GM21576 (cell line): ENCODE data around the gene MCTP1.
A peak's percentile ranks its signal among the peaks of the same experiment; 100 is the strongest.

Experiments
- ATAC-seq: cut with Tn5 transposase; IDR thresholded peaks from one replicate; pipeline ENCODE4 v1.9.1; 2021; ENCODE audit warnings: mild to moderate bottlenecking, moderate library complexity; ENCODE audit not compliant: unreplicated experiment

Gene MCTP1

GRCh38 chr5:94782383-94782782 is 502.5 kb downstream of the MCTP1 start:
- ATAC-seq = no peak

- ATAC-seq = no peak
Observed at GRCh38 chr5:94779684-94780083, 505.2 kb downstream of the MCTP1 start.

DNA sequence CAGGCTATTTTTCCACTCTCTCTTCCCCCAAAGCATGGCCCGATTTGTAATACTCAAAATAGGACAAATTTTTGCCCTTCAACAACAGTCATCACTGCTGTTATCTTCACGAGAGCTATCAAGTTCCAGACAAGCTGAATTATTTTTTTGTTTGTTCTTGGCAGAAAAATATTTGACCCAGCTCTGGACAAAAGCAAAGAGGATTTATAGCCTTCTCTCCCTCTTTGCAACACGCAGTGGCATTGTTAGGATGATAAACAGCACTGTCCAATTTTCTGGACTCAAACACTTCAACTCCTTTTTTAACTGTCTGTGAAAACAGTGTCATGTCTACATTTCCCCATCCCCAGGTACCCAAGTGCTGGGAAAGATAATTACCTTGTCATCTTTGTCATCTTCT is 506.2 kb downstream of the MCTP1 start:
- ATAC-seq = no peak

DNA sequence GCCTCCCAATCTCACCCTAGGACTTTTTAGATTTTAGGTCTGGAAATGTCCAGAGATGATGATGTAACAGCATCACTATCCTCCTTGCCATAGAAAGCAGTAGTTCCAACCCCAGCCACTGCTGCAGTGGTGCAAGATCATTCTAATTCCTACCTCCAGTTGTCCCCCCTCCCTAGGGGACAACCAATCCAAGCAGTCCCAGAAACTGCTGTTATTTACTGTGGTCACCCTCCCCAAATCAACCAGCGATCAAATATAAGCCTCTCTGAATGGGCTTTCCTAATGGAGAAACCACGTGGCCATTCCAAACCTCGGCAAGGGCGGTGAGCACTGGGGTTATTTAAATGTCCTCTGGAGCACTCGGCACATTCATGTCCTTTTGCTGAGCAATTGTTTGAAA is 506.6 kb downstream of the MCTP1 start:
- no peak for ATAC-seq

DNA sequence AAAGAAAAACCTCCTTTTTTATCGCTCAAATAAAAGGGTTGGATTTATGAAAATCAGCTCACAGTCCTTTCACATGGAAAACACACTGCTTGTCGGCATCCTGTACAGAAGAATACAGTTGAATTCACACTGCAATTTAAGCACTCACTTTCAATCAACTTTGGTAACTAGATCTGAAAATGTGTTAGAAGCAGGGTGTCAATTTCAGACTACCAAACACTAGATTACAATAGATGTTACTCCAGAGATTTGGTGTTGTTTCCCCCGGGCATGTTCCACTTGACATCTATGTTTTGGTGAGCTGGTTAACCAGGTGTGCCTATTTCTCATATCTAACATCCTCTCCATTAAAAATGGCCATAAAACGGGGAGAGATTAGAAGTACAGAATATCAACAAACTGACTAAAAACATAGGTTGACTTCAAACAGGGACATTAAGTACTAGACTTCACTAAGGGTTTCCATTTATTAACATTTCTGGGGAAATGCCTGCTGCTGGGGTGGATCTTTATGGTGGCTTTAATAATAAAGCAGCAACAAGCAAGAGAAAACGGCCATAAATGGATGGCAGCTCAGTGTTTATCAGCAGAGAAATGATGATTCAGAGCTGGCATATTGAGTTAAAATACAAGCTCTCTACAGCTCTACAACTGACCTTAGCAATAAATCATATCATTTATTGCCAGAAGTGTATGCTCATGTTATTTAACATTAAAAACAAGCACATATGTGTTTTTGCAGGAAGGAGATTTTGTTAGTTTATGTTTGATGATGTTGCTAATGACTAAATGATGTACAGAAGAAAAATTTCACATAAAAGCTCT is 507.6 kb downstream of the MCTP1 start:
- no peak for ATAC-seq

GRCh38 chr5:94776167-94776566 is 508.7 kb downstream of the MCTP1 start:
- no peak for ATAC-seq

DNA sequence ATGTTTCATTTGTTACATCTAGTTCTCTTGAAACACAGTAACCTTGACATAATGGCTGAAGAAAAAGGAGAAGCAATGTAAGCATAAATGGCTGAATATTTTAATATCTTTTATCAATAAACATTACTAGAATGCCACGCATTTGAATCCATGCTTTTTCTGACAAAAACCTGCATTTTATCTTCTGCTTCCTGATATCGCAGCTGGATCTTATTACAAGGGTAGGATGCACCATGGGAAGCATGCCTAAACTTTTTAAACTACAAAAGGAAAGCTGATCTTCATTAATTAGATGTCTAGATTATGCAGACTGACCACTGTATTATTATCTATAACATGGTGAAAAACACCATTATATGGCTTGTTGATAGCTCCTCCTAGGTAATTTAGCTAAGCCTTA is 509.8 kb downstream of the MCTP1 start:
- ATAC-seq = no peak

GRCh38 chr5:94771742-94772141 is 513.2 kb downstream of the MCTP1 start:
- ATAC-seq = no peak

GRCh38 chr5:94769996-94770395 is 514.9 kb downstream of the MCTP1 start:
- no peak for ATAC-seq

DNA sequence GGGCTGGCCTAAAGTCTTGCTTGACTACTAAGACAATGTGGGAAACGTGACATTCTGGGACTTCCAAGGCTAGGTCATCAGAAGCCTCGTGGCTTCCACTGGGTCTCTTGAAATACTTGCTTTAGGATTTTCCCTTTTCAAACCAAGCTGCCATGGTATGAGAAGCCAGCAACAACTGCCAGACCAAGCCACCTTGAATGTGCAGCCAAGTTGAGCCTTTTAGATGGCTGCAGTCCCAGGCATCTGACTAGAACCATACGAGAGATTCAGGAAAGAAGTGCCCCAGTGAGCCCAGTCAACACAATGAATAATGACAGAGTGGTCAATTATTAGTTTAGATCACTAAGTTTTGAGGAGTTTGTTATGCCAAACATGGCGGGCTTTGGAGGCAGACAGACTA is 523.1 kb downstream of the MCTP1 start:
- no peak for ATAC-seq

GRCh38 chr5:94761055-94761454 is 523.8 kb downstream of the MCTP1 start:
- no peak for ATAC-seq

- no peak for ATAC-seq
Observed at GRCh38 chr5:94759961-94760360, 524.9 kb downstream of the MCTP1 start.

GRCh38 chr5:94759022-94759421 is 525.9 kb downstream of the MCTP1 start:
- no peak for ATAC-seq

DNA sequence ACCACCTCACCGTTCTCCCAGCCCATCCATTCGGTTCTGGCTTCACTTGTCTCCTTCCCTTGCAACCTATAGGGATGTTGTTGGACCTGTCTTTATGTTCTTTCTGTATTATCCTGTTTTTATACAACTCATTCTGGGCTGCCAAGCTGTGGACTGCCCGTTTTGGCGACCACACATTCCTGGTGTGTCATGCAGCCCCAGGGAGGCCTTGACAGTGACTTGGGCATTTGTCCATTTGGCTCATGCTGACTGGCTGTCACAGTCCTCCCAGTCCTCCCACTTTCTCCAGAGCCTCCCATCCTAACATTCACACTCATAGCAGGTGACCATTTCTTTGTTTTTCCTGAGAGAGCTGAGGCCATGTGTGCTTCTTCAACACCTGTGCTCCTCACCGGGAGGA is 530.1 kb downstream of the MCTP1 start:
- ATAC-seq = no peak

- ATAC-seq = no peak
Observed at GRCh38 chr5:94751460-94751859, 533.4 kb downstream of the MCTP1 start.

DNA sequence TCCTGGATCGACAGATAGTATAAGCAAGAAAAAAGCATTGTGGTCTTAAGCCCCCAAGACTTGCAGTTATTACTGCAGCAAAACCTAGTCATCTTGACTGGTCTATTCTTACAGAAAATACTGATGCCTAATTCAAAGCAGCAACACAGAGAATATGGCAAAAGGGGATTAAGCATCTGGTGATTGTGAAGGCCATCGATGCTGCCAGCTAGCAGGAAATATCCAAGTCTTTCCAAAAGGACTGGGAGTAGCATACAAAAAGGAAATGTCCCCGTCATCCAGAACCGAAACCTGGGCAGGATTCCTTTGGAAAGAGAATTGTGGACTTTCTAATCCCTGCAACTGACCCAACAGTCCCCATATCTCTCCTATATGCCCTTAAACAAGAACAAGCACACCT is 534.2 kb downstream of the MCTP1 start:
- ATAC-seq = no peak

DNA sequence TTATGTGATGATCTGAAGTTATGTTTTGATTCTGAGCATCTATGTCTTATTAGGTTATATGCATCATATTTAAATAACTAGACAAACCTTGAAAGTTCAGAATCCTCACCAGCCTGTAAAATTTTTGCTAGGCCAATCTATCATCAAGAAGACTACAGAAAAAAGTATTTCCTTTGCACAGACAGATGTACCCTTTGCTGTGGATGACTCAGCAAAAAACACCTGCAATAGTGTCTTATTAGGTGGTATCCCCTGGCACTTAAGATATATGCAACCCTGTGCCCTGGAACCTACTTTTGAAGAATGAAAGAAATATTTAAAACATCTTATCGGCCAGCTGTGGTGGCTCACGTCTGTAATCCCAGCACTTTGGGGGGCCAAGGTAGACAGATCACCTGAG is 535.9 kb downstream of the MCTP1 start:
- ATAC-seq = no peak

DNA sequence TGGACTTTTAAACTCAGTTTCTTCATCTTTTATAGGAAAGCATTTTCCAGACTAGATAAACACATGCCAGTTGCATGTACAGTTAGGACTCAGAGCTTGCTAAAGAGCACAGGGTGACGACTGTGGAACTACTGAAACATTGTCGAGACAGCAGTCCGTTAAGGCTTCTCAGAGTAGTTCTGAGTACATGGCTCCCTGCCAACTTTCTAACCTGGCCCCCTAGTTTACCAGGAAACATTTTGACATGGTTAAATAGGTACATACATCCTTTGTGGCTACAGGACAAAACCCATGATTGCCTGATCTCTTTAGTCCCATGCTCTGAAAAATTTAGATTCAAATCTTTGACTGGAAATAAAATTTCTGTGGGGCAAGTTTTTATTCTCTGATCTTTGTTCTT is 536.7 kb downstream of the MCTP1 start:
- ATAC-seq = no peak

- no peak for ATAC-seq
Observed at GRCh38 chr5:94747371-94747770, 537.5 kb downstream of the MCTP1 start.

DNA sequence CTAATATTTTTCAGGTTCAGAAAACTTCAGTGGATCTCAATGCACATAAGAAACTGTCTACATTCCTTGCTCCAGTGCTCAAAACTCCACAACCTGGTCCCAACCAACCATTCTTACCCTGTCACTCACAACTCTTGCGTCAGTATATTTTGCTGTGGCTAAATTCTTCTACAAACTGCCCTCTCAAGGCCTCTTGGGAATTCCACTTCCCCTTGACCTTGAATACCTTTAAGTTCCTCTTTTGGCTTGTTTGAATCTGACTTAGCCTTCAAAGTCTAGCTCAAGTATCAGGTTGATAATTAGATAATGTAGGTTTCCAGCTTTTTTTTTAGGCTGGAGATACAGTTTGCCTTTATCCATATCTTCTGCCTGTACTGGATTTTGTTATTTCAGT is 538.2 kb downstream of the MCTP1 start:
- ATAC-seq = peak; percentile 69

GRCh38 chr5:94745786-94746730 is 538.8 kb downstream of the MCTP1 start:
- peak; percentile 72 for ATAC-seq

DNA sequence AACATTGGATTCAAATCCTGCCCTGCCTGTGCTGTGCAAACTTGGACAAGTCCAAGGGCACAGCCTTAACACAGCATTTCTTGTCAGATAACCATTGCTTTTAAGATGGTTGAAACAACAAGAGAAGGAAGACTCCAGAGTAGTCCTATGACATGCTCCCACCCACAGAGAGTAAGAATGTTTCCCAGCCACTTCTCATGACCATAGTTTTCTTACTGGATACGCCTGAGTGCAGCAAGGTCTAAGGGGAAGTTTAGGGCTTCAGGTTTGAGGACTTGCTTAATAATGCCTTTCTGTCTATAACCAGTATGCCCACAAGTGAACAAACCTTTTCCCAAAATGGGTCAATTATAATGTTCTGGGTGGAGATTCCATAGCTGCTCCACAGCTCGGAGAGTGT is 540.0 kb downstream of the MCTP1 start:
- ATAC-seq = no peak
